ENCODE data around the gene CCKAR.
"Not testable (repeated sequence)": the region's sequence is repeated elsewhere in the genome, so short reads cannot be mapped to it uniquely, and the experiment has no call there.

The CCKAR gene

GRCh38 chr4:26503844-26504243 is 13.6 kb upstream of the CCKAR start:
- Mint-ChIP-seq H3K4me3 (no peak overlapping the region), H3K27ac (no peak overlapping the region), H3K4me1 (no peaks in the 10 kb centered on the region), H3K27me3 (no peaks in the 10 kb centered on the region), H3K9me3 (peaks cover 0 to 5% of the 10 kb centered on the region in 2 donors)
- ATAC-seq: no peak
- DNase-seq: no peak

- no peaks in the 10 kb centered on the region for H3K4me1 Mint-ChIP-seq
- no peaks in the 10 kb centered on the region for H3K27me3 Mint-ChIP-seq
- DNase-seq (no peak), ATAC-seq (no peak)
- no peak overlapping the region for H3K4me3 Mint-ChIP-seq
- H3K9me3 Mint-ChIP-seq: peaks cover 0 to 5% of the 10 kb centered on the region in 2 donors
- H3K27ac Mint-ChIP-seq: no peak overlapping the region
These were observed 13.1 kb upstream of the CCKAR start for GRCh38 chr4:26503427-26503826.

- not testable (repeated sequence) for DNase-seq, H3K27me3 Mint-ChIP-seq, ATAC-seq, H3K4me3 Mint-ChIP-seq, H3K9me3 Mint-ChIP-seq, H3K27ac Mint-ChIP-seq, H3K4me1 Mint-ChIP-seq
These were observed 10.3 kb upstream of the CCKAR start for GRCh38 chr4:26500565-26500999.

GRCh38 chr4:26496207-26496783 is 6.0 kb upstream of the CCKAR start:
- Mint-ChIP-seq H3K27ac (no peak overlapping the region), H3K27me3 (peaks cover 41% of the 10 kb centered on the region), H3K4me3 (no peak overlapping the region), H3K9me3 (no peaks in the 10 kb centered on the region), H3K4me1 (no peaks in the 10 kb centered on the region)
- no peak for DNase-seq
- ATAC-seq: no peak

- Mint-ChIP-seq H3K27ac (no peak overlapping the region), H3K27me3 (peaks cover 57% of the 10 kb centered on the region), H3K4me3 (no peak overlapping the region), H3K9me3 (no peaks in the 10 kb centered on the region), H3K4me1 (no peaks in the 10 kb centered on the region)
- DNase-seq: no peak
- ATAC-seq: no peak
These were observed 3.2 kb upstream of the CCKAR start for GRCh38 chr4:26493461-26493860.

- DNase-seq: no peak
- Mint-ChIP-seq H3K27me3 (peaks cover 57% of the 10 kb centered on the region), H3K4me1 (no peaks in the 10 kb centered on the region), H3K4me3 (no peak overlapping the region), H3K27ac (no peak overlapping the region), H3K9me3 (no peaks in the 10 kb centered on the region)
- ATAC-seq: peak; percentile 23
These were observed 1.3 kb upstream of the CCKAR start for GRCh38 chr4:26491449-26492170.

GRCh38 chr4:26490960-26491284 is 638 bp upstream of the CCKAR start:
- Mint-ChIP-seq H3K27ac (no peak overlapping the region), H3K9me3 (no peaks in the 10 kb centered on the region), H3K4me3 (no peak overlapping the region), H3K27me3 (peaks cover 51% of the 10 kb centered on the region), H3K4me1 (no peaks in the 10 kb centered on the region)
- DNase-seq (no peak), ATAC-seq (no peak)

- DNase-seq (no peak), ATAC-seq (no peak)
- no peaks in the 10 kb centered on the region for H3K9me3 Mint-ChIP-seq
- H3K27me3 Mint-ChIP-seq: peaks cover 37% of the 10 kb centered on the region
- no peak overlapping the region for H3K4me3 Mint-ChIP-seq
- no peaks in the 10 kb centered on the region for H3K4me1 Mint-ChIP-seq
- H3K27ac Mint-ChIP-seq: peak overlapping the region in 1 of 2 donors; percentile 68
These were observed 941 bp downstream of the CCKAR start for GRCh38 chr4:26489101-26489985.

GRCh38 chr4:26485684-26486083 is 4.6 kb downstream of the CCKAR start:
- ATAC-seq (no peak), DNase-seq (no peak)
- Mint-ChIP-seq H3K27ac (no peak overlapping the region), H3K27me3 (peaks cover 10% of the 10 kb centered on the region), H3K4me3 (no peak overlapping the region), H3K9me3 (no peaks in the 10 kb centered on the region), H3K4me1 (no peaks in the 10 kb centered on the region)

- no peak for ATAC-seq
- H3K27me3 Mint-ChIP-seq: peaks cover 7% of the 10 kb centered on the region
These were observed 5.8 kb downstream of the CCKAR start for GRCh38 chr4:26484516-26484915.

GRCh38 chr4:26484032-26484515 is 6.2 kb downstream of the CCKAR start:
- no peak overlapping the region for H3K4me3 Mint-ChIP-seq
- peaks cover 4% of the 10 kb centered on the region for H3K27me3 Mint-ChIP-seq
- no peak overlapping the region for H3K27ac Mint-ChIP-seq
- no peaks in the 10 kb centered on the region for H3K4me1 Mint-ChIP-seq
- DNase-seq (no peak), ATAC-seq (no peak)
- no peaks in the 10 kb centered on the region for H3K9me3 Mint-ChIP-seq

More at GRCh38 chr4:26484516-26484915, 5.8 kb downstream of the CCKAR start:
- Mint-ChIP-seq H3K27ac (no peak overlapping the region), H3K4me1 (no peaks in the 10 kb centered on the region), H3K4me3 (no peak overlapping the region), H3K9me3 (no peaks in the 10 kb centered on the region)
- no peak for DNase-seq

GRCh38 chr4:26482508-26483462 is 7.5 kb downstream of the CCKAR start:
- DNase-seq (no peak), ATAC-seq (no peak)
- H3K9me3 Mint-ChIP-seq: no peaks in the 10 kb centered on the region
- no peak overlapping the region for H3K27ac Mint-ChIP-seq
- H3K4me1 Mint-ChIP-seq: no peaks in the 10 kb centered on the region
- no peaks in the 10 kb centered on the region for H3K27me3 Mint-ChIP-seq
- H3K4me3 Mint-ChIP-seq: no peak overlapping the region

- no peak overlapping the region for H3K27ac Mint-ChIP-seq
- DNase-seq: no peak
- H3K4me3 Mint-ChIP-seq: no peak overlapping the region
- no peak for ATAC-seq
- peaks cover 7% of the 10 kb centered on the region for H3K27me3 Mint-ChIP-seq
- no peaks in the 10 kb centered on the region for H3K9me3 Mint-ChIP-seq
- H3K4me1 Mint-ChIP-seq: no peaks in the 10 kb centered on the region
These were observed 12.0 kb downstream of the CCKAR start for GRCh38 chr4:26478330-26478729.

- H3K9me3 Mint-ChIP-seq: no peaks in the 10 kb centered on the region
- no peak for ATAC-seq
- H3K27me3 Mint-ChIP-seq: peaks cover 7% of the 10 kb centered on the region
- H3K27ac Mint-ChIP-seq: peak overlapping the region in 1 of 2 donors; percentile 37
- no peaks in the 10 kb centered on the region for H3K4me1 Mint-ChIP-seq
- H3K4me3 Mint-ChIP-seq: no peak overlapping the region
- no peak for DNase-seq
These were observed 13.7 kb downstream of the CCKAR start for GRCh38 chr4:26476545-26476944.

GRCh38 chr4:26475716-26476115 is 14.6 kb downstream of the CCKAR start:
- ATAC-seq: no peak
- Mint-ChIP-seq H3K27me3 (peaks cover 7% of the 10 kb centered on the region), H3K4me3 (no peak overlapping the region), H3K4me1 (no peaks in the 10 kb centered on the region), H3K9me3 (no peaks in the 10 kb centered on the region), H3K27ac (no peak overlapping the region)
- DNase-seq: no peak

All from stimulated activated naive CD8-positive, alpha-beta T cell treated with anti-CD3 and anti-CD28 coated beads, Interleukin-15, amount 100 ng/mL, for 72 hours (primary cell).